ENCODE results near the gene RPS6KA5.
"Not testable (repeated sequence)": the region's sequence is repeated elsewhere in the genome, so short reads cannot be mapped to it uniquely, and the experiment has no call there.

RPS6KA5 gene

DNA sequence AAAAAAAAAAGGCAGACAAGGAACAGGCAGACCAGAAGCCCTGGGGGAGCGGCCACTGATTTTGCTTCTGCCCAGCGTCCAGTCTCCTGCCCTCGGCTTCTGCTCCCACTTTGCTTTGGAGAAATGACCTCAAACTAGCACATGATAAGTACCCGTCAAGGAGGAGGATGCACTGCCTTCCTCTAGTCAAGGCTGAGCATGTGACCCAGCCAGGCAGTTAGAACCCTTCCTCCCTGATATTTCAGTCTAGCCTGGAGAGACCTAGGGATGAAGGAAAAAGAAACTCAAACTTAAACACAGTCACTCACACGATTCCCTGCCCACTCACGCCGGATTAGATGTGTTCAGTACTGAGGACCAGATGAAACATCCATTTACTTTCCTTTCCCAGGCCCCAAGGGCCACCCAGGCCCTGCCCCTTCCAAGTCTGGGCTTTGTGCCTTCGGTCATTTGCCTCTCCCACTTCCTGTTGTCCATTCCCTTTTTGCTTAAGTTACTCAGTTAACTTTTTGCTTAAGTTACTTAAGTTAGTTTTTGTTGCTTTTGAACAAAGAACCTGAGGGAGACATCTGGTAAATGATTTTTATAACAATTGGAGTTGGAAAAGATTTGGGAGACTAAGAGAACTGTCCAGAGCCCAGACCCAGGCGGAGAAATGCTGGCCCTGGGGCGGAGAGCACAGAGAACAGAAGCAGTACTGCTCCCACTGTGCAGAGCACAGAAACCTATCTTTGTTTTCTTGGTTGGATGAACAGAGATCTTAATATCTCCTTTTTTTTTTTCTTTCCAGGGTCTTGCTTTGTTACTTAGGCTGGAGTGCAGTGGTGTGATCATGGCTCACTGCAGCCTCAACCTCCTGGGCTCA is 221.2 kb downstream of the RPS6KA5 start:
- H3K4me2 ChIP-seq (ENCODE audit: low read length): no peak overlapping the region
- H3K9me3 ChIP-seq (ENCODE audit: control insufficient read depth, insufficient read depth, low read length): no peaks in the 10 kb centered on the region
- no peaks in the 10 kb centered on the region for H3K4me1 ChIP-seq (ENCODE audit: control insufficient read depth, low read length)
- TF ChIP-seq, protein P1, sequence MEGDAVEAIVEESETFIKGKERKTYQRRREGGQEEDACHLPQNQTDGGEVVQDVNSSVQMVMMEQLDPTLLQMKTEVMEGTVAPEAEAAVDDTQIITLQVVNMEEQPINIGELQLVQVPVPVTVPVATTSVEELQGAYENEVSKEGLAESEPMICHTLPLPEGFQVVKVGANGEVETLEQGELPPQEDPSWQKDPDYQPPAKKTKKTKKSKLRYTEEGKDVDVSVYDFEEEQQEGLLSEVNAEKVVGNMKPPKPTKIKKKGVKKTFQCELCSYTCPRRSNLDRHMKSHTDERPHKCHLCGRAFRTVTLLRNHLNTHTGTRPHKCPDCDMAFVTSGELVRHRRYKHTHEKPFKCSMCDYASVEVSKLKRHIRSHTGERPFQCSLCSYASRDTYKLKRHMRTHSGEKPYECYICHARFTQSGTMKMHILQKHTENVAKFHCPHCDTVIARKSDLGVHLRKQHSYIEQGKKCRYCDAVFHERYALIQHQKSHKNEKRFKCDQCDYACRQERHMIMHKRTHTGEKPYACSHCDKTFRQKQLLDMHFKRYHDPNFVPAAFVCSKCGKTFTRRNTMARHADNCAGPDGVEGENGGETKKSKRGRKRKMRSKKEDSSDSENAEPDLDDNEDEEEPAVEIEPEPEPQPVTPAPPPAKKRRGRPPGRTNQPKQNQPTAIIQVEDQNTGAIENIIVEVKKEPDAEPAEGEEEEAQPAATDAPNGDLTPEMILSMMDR (IDR thresholded peaks at IDR 0.05; ENCODE audit: low read depth, low read length, poor library complexity, severe bottlenecking): no peak
- no peak for TF ChIP-seq EZH2phosphoT487 (IDR thresholded peaks at IDR 0.05; ENCODE audit: borderline replicate concordance, low read length)
- no peaks in the 10 kb centered on the region for H3K27me3 ChIP-seq (ENCODE audit: control insufficient read depth, low read length)
- no peaks in the 10 kb centered on the region for H4K20me1 ChIP-seq (ENCODE audit: control insufficient read depth, insufficient read depth, low read depth, low read length)
- no peaks in the 10 kb centered on the region for H3K79me2 ChIP-seq (ENCODE audit: control insufficient read depth, low read length)
- no peak overlapping the region for H3K4me3 ChIP-seq (ENCODE audit: low read length)
- no peak overlapping the region for H3K27ac ChIP-seq (ENCODE audit: low read depth, low read length)
- H3F3A ChIP-seq (ENCODE audit: control insufficient read depth, insufficient read depth): no peaks in the 10 kb centered on the region
- no peaks in the 10 kb centered on the region for H3K9me2 ChIP-seq (replicated peaks; ENCODE audit: control insufficient read depth, low read length)
- H3K36me3 ChIP-seq (ENCODE audit: control insufficient read depth, low read length): no peaks in the 10 kb centered on the region

DNA sequence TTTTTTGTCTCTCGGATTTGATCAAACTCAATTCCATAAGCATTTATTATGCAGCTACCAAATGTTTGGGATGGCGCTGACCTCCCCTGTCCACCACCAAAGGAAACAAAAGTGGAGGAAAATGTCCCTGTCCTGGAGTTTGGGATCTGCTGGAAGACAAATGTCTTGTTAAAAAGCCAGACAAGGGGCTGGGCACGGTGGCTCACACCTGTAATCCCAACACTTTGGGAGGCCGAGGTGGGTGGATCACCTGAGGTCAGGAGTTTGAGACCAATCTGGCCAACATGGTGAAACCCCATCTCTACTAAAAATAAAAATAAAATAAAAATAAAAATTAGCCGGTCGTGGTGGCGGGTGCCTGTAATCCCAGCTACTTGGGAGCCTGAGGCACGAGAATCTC is 221.9 kb downstream of the RPS6KA5 start:
- H3F3A ChIP-seq (ENCODE audit: control insufficient read depth, insufficient read depth); H3K27me3 ChIP-seq (ENCODE audit: control insufficient read depth, low read length); H3K4me2 ChIP-seq (ENCODE audit: low read length); H3K4me3 ChIP-seq (ENCODE audit: low read length); H4K20me1 ChIP-seq (ENCODE audit: control insufficient read depth, insufficient read depth, low read depth, low read length); H3K27ac ChIP-seq (ENCODE audit: low read depth, low read length); H3K4me1 ChIP-seq (ENCODE audit: control insufficient read depth, low read length); H3K79me2 ChIP-seq (ENCODE audit: control insufficient read depth, low read length); H3K9me2 ChIP-seq (replicated peaks; ENCODE audit: control insufficient read depth, low read length); H3K36me3 ChIP-seq (ENCODE audit: control insufficient read depth, low read length); H3K9me3 ChIP-seq (ENCODE audit: control insufficient read depth, insufficient read depth, low read length): not testable (repeated sequence)

DNA sequence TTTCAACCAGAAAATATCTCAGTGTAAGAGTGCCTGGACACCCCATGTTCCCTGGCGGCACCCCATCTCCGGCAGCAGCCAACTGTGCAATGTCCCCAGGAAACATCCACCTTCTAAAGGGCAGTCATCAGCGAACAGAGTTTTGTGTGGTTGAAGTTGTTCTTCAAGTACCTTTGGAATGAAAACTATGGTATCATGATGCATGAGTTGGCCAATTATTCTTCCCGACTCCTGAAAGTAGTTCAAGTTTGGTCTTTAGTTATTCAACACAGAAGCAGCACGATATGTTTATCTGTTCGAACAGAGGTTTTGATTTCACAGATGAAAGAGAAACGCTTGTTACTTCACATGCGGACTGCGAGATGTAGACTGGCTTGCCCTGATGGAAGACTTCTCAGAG is 223.1 kb downstream of the RPS6KA5 start:
- no peak overlapping the region for H3K4me2 ChIP-seq (ENCODE audit: low read length)
- no peaks in the 10 kb centered on the region for H3K9me2 ChIP-seq (replicated peaks; ENCODE audit: control insufficient read depth, low read length)
- H3K36me3 ChIP-seq (ENCODE audit: control insufficient read depth, low read length): no peaks in the 10 kb centered on the region
- no peaks in the 10 kb centered on the region for H3K79me2 ChIP-seq (ENCODE audit: control insufficient read depth, low read length)
- H3K4me3 ChIP-seq (ENCODE audit: low read length): no peak overlapping the region
- H3K27ac ChIP-seq (ENCODE audit: low read depth, low read length): no peak overlapping the region
- H3K9me3 ChIP-seq (ENCODE audit: control insufficient read depth, insufficient read depth, low read length): no peaks in the 10 kb centered on the region
- no peaks in the 10 kb centered on the region for H4K20me1 ChIP-seq (ENCODE audit: control insufficient read depth, insufficient read depth, low read depth, low read length)
- H3K4me1 ChIP-seq (ENCODE audit: control insufficient read depth, low read length): no peaks in the 10 kb centered on the region
- no peaks in the 10 kb centered on the region for H3F3A ChIP-seq (ENCODE audit: control insufficient read depth, insufficient read depth)
- TF ChIP-seq EZH2phosphoT487 (IDR thresholded peaks at IDR 0.05; ENCODE audit: borderline replicate concordance, low read length): no peak
- TF ChIP-seq, protein P1 (IDR thresholded peaks at IDR 0.05; ENCODE audit: low read depth, low read length, poor library complexity, severe bottlenecking): no peak
- H3K27me3 ChIP-seq (ENCODE audit: control insufficient read depth, low read length): no peaks in the 10 kb centered on the region

DNA sequence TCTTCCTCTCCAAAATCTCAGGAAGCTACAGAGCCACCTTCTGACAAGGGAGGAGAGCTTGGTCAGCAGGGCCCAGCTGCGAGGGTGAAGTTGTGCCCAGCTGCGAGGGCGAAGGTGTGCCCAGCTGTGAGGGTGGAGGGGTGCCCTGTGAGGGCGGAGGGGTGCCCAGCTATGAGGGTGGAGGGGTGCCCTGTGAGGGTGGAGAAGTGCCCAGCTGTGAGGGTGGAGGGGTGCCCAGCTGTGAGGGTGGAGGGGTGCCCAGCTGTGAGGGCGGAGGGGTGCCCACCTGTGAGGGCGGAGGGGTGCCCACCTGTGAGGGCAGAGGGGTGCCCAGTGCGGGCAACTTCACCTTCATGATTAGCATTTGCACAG is 223.8 kb downstream of the RPS6KA5 start:
- H3K27me3 ChIP-seq (ENCODE audit: control insufficient read depth, low read length): no peaks in the 10 kb centered on the region
- H4K20me1 ChIP-seq (ENCODE audit: control insufficient read depth, insufficient read depth, low read depth, low read length): no peaks in the 10 kb centered on the region
- H3K36me3 ChIP-seq (ENCODE audit: control insufficient read depth, low read length): no peaks in the 10 kb centered on the region
- no peak overlapping the region for H3K27ac ChIP-seq (ENCODE audit: low read depth, low read length)
- H3K79me2 ChIP-seq (ENCODE audit: control insufficient read depth, low read length): no peaks in the 10 kb centered on the region
- H3K9me3 ChIP-seq (ENCODE audit: control insufficient read depth, insufficient read depth, low read length): no peaks in the 10 kb centered on the region
- H3K9me2 ChIP-seq (replicated peaks; ENCODE audit: control insufficient read depth, low read length): no peaks in the 10 kb centered on the region
- no peaks in the 10 kb centered on the region for H3K4me1 ChIP-seq (ENCODE audit: control insufficient read depth, low read length)
- no peak overlapping the region for H3K4me2 ChIP-seq (ENCODE audit: low read length)
- no peak overlapping the region for H3K4me3 ChIP-seq (ENCODE audit: low read length)
- TF ChIP-seq EZH2phosphoT487 (IDR thresholded peaks at IDR 0.05; ENCODE audit: borderline replicate concordance, low read length): no peak
- TF ChIP-seq, protein P1 (IDR thresholded peaks at IDR 0.05; ENCODE audit: low read depth, low read length, poor library complexity, severe bottlenecking): no peak
- no peaks in the 10 kb centered on the region for H3F3A ChIP-seq (ENCODE audit: control insufficient read depth, insufficient read depth)

All from DOHH2 (cell line).